Posterior cingulate gyrus (tissue), 11 donors: ENCODE data around the gene DPP7.

Experiments
- DNase-seq, 10 donors: peaks; one replicate each; pipeline versions ENCODE4 v3.0.0 to v3.0.0-alpha.2; 2020 to 2021; ENCODE audit warnings: mixed read lengths in 3 of 10
- intact Hi-C: fragments of 100-400 bp; cut with DNase I; formaldehyde crosslinking; loops from one replicate; pipeline ENCODE4 v1.15.1; 2023

Gene DPP7

GRCh38 chr9:137077010-137077747, 37.4 kb downstream of the DPP7 start, which contains the start of gene UAP1L1:
Gene UAP1L1, plus strand, starts transcription at chr9:137077517. Its CDS starts 16 bp downstream, at chr9:137077533.
- intact Hi-C loops: no loop called here
- peak; percentile 75 to 98 (median 83) for DNase-seq

GRCh38 chr9:137076636-137077009, 37.9 kb downstream of the DPP7 start:
- no peak for DNase-seq
- intact Hi-C loops: no loop called here

- no peak for DNase-seq
- intact Hi-C loops: no loop called here
Observed at GRCh38 chr9:137075275-137075775, 39.2 kb downstream of the DPP7 start.

GRCh38 chr9:137074657-137075274, 39.8 kb downstream of the DPP7 start:
- DNase-seq: peak in 1 of 10 donors; percentile 57
- intact Hi-C loops: no loop called here

GRCh38 chr9:137073992-137074399, 40.5 kb downstream of the DPP7 start:
- intact Hi-C loops: no loop called here
- peak in 1 of 10 donors; percentile 49 for DNase-seq

GRCh38 chr9:137071282-137071681, 43.3 kb downstream of the DPP7 start:
- DNase-seq: peak in 1 of 10 donors; percentile 55

GRCh38 chr9:137070906-137071275, 43.6 kb downstream of the DPP7 start:
- intact Hi-C loops: no loop called here
- peak; percentile 70 to 98 (median 82) for DNase-seq

More at GRCh38 chr9:137071282-137071681, 43.3 kb downstream of the DPP7 start:
- intact Hi-C loops: no loop called here

- intact Hi-C loops: no loop called here
- peak; percentile 75 to 98 (median 86) for DNase-seq
Observed at GRCh38 chr9:137070201-137070905, 44.2 kb downstream of the DPP7 start, which contains the start of gene SAPCD2. Gene SAPCD2, minus strand, starts transcription at chr9:137070557. Its CDS starts 97 bp downstream, at chr9:137070460.

GRCh38 chr9:137069508-137070091, 44.9 kb downstream of the DPP7 start:
- DNase-seq: peak in 3 of 10 donors; percentile 15 to 86 (median 78)
- intact Hi-C loops: no loop called here

- intact Hi-C loops: no loop called here
- peak in 2 of 10 donors; percentile 8 to 78 for DNase-seq
Observed at GRCh38 chr9:137068539-137069507, 45.7 kb downstream of the DPP7 start.

- peak; percentile 70 to 97 (median 84) for DNase-seq
- intact Hi-C loops: no loop called here
Observed at GRCh38 chr9:137067860-137068538, 46.5 kb downstream of the DPP7 start.

GRCh38 chr9:137066096-137066861, 48.3 kb downstream of the DPP7 start:
- intact Hi-C loops: no loop called here

GRCh38 chr9:137065336-137065967, 49.1 kb downstream of the DPP7 start:
- intact Hi-C loops: loop anchor here (2.0 kb wide), 1 partner anchor 17 kb away; no protein-coding TSS in a partner anchor
- no peak for DNase-seq

More at GRCh38 chr9:137066096-137066861, 48.3 kb downstream of the DPP7 start:
- peak in 1 of 10 donors; percentile 55 for DNase-seq

- no peak for DNase-seq
- intact Hi-C loops: loop anchor here (2.0 kb wide), 1 partner anchor 16 kb away; no protein-coding TSS in a partner anchor
Observed at GRCh38 chr9:137064880-137065164, 49.7 kb downstream of the DPP7 start.

- DNase-seq: peak in 9 of 10 donors; percentile 44 to 95 (median 76)
- intact Hi-C loops: loop anchor here (2.0 kb wide), 1 partner anchor 15 kb away; no protein-coding TSS in a partner anchor
Observed at GRCh38 chr9:137064027-137064879, 50.3 kb downstream of the DPP7 start.

GRCh38 chr9:137063311-137064026, 51.1 kb downstream of the DPP7 start:
- intact Hi-C loops: loop anchor here (2.0 kb wide), 1 partner anchor 15 kb away; no protein-coding TSS in a partner anchor
- no peak for DNase-seq
